Fibroblast of the aortic adventitia (primary cell): Measurements from ENCODE around the gene OMD. TPM values are rescaled to one million over a fixed set of nuclear protein-coding genes. Genes with fewer than 3 reads are reported as not detected.

ENCODE experiments used
- DNase-seq: peaks from one replicate; pipeline ENCODE4 v3.0.0-alpha.2; 2010; ENCODE audit warnings: low read depth
- H3K4me3 ChIP-seq: 2 replicates; pipeline ENCODE4 v1.5.1; 2011; ENCODE audit warnings: low read depth, mild to moderate bottlenecking, control low read depth, low read length, moderate library complexity
- total RNA-seq: library from RNA; depleted of rRNA; stranded (reverse); fragments of >200 nt; gene quantifications from 2 replicates; pipeline ENCODE4 v1.2.3, GENCODE V29; 2012; ENCODE audit warnings: low replicate concordance
- TF ChIP-seq, protein P1 (sequence below): IDR thresholded peaks from 2 replicates; pipeline ENCODE4 v1.5.1; 2011; ENCODE audit warnings: mild to moderate bottlenecking, low read length, control low read depth, inconsistent platforms; ENCODE audit not compliant: insufficient read depth

Gene OMD
- total RNA-seq, 1 donor = 16.1 TPM

DNA sequence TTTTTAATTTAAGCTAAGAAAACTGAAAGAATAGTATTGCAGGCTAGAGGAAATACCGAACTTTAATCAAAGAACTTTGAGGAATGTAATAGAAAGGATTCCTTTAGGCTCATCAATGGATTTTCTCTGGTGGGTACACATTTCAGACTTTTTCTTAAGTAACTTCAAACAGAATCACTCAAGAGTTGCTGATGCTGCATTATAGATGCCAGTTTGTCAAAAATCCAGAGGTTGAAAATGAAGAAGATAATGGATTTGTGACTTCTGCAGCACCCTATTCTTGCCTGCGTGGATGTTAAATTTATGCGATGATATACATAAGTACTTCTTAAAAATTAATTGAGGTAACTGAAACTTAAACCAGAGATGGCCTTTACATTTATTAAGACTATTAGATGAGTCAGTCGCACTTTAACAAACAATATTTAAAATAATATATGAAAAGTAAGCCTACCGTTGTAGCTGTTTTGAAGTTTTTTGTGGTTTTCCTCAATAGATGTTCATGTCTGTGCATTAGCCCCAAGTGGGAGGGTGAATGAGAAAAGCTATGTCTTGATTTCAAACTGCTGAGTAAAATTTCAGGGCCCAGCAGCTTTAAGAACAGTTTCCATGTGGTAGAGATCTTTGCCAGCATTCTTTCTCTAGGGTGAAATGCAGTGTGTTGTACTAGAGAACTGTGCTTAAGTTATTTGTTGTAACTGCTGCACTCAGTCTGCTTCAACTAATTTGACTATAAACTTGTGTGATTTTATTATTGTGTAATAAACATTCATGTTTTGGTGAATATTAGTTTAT is 20.0 kb downstream of the OMD start, which contains the start of gene OGN:
OGN (minus strand) TSS at position 537 of the 795 bp plus-strand sequence. CDS start 1,171 bp downstream, outside the sequence.
- TF ChIP-seq, protein P1, sequence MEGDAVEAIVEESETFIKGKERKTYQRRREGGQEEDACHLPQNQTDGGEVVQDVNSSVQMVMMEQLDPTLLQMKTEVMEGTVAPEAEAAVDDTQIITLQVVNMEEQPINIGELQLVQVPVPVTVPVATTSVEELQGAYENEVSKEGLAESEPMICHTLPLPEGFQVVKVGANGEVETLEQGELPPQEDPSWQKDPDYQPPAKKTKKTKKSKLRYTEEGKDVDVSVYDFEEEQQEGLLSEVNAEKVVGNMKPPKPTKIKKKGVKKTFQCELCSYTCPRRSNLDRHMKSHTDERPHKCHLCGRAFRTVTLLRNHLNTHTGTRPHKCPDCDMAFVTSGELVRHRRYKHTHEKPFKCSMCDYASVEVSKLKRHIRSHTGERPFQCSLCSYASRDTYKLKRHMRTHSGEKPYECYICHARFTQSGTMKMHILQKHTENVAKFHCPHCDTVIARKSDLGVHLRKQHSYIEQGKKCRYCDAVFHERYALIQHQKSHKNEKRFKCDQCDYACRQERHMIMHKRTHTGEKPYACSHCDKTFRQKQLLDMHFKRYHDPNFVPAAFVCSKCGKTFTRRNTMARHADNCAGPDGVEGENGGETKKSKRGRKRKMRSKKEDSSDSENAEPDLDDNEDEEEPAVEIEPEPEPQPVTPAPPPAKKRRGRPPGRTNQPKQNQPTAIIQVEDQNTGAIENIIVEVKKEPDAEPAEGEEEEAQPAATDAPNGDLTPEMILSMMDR = no peak

DNA sequence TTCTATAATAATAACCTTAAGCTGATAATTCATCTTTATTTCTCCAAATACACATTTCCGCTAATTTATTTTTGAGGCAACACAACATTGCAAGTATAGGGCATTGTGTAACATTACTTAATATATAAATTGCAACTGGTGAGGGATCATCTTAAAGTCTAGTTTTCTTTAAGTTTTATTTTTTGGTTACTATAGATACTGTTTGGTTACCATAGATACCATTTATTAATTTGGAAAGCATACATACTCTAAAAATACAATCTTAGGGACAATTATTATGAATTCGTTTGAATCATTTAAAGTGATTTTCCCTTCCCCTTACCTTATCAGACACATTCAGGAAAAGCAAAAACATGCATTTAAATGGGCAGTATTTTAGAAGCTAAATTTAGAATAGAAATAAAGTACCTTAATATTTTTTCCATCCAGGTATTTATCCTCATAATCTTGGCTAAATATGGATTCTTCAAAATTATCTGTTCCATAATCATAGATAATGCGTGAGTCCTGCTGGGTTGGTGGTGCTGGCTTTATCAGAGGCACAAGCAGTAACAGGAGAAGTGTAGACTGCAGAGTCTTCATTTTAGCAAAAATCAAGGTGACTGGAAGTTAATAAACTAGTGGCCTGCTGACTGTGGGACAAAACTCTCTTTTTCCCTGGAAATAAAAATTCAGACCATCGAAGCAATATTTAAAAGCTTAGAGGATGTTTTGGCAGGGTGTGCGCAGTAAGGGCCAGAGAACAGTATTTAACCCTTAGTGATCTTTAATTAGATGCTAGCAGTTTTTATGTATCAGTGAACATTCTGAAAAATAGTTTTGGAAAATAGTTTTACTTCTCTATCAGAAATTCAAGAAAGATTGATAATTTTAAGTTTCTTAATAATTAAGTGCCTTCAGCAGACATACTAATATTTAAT is 21.2 kb downstream of the OMD start:
- TF ChIP-seq, protein P1 = no peak
- H3K4me3 ChIP-seq = peak overlapping the region; percentile 50
- DNase-seq = no peak

More for the DNA sequence above, 20.0 kb downstream of the OMD start, which contains the start of gene OGN:
- DNase-seq = peak; percentile 76
- H3K4me3 ChIP-seq = peak within 1 kb of the TSS; percentile 50

DNA sequence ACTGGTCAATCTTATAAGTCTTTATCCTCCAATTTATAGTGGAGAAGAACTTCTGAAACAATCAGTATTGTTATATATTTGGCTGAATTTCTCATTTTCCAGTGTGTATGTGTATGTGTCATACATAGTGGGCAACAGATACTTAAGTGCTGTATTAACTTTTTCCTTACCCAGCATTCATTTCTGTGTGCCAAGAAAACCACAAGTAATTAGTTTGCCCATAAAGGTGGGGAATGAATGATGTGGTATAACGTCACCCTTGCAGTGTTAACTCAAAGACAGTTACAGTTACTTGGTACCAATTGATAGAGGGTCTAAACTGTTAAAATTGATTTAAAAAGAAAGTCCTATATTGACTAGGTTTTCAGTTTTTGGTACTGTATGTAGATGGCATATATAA is 21.9 kb downstream of the OMD start:
- no peak for DNase-seq
- TF ChIP-seq, protein P1 = no peak
- H3K4me3 ChIP-seq = peak overlapping the region; percentile 29

DNA sequence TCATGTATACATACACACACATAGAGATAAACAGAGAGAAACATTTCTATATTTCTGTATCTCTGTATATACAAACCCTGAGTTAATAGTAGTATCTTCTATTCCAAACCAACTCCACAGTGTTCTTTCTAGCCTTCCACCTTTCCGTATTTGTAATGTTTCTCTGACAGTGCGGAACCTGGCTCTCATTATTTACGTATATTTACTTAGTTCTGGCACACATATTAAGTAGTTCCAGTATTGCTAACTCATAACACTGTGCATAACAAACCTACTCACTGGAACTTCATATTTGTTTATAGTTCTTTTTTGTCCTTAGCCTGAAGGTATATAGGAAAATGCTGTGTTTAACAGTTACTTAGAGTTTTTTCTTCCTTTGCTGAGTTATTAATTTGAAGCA is 26.4 kb downstream of the OMD start:
- TF ChIP-seq, protein P1 = no peak
- no peak overlapping the region for H3K4me3 ChIP-seq
- DNase-seq = no peak

DNA sequence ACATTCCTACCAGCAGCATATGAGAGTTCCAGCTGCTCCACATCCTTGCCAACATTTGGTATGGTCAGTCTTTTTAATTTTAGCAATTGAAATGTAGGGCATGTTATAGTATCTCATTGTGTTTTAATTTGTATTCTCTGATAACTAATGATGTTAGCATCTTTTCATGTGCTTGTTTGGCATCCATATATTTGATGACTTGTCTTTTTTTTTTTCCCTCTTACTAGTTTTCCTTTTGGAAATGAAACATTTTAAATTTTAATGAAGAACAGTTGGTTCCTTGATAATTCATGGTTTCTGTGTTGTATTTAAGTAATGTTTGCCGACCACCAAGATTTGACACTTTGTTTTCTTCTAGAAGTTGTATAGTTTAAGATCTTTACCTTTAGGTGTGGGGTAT is 28.7 kb downstream of the OMD start:
- TF ChIP-seq, protein P1 = no peak
- no peak overlapping the region for H3K4me3 ChIP-seq
- DNase-seq = no peak

DNA sequence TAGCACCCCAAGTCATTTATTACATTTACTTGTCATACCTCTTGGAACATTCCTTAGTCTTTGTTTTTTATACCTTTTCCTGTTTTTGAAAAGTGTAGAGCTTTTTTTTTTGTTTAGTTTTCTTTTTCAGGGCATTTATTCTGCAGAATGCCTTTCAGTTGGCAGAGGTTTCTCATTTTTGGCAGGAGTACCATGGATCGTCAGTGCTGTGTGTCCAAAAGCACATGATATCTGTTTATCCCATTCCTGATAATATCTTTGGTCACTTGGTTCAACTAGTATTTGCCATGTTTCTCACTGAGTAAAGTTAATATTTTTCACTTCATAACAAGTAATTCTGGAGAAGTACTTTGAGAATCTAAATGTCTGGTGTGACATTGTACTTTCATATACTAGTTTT is 30.6 kb downstream of the OMD start:
- TF ChIP-seq, protein P1 = no peak
- H3K4me3 ChIP-seq = no peak overlapping the region
- peak; percentile 77 for DNase-seq
